Posterior vena cava (tissue), 2 donors: ENCODE results near the gene ZNF189. TPM values are rescaled to one million over a fixed set of nuclear protein-coding genes. Genes with fewer than 3 reads are reported as not detected.

Source experiments
- DNase-seq: peaks from one replicate; pipeline ENCODE4 v3.0.0-alpha.2; 2020; ENCODE audit warnings: low spot score
- intact Hi-C, 2 donors: fragments of 100-400 bp; cut with DNase I; formaldehyde crosslinking; loops; one replicate each; pipeline versions ENCODE4 v1.14.1 to v1.14.2; 2022 to 2023
- long read RNA-seq, 2 donors: library from polyadenylated mRNA; unstranded; transcript quantifications; one replicate each; pipeline ENCODE4 v2.0.0, GENCODE V29; 2020 to 2021
- total RNA-seq, 2 donors: library from RNA; stranded (reverse); fragmentation: NEBNext Ultra II Directional; extraction: Animal tissue kit (Norgen Biotek cat#: 25700); gene quantifications; one replicate each; pipeline ENCODE4 v1.2.1, GENCODE V29; 2021
- donor health status: DM: yes; HTN: yes; CAD: no.
- donor health status: DM: yes; HTN: yes; CAD: no.

ZNF189 gene
- 10 to 100 TPM; 17.8 to 18.7 TPM for total RNA-seq
- long read RNA-seq, donor 1, partial matches to known transcripts = 2 of 3 reads
- long read RNA-seq, donor 1, other reads (novel, unspliced or antisense) = 0 of 3 reads
- long read RNA-seq, donor 2 = 0 reads

- peak; percentile 99 for DNase-seq
- intact Hi-C loops = no loop called here
These were observed at the start of gene ZNF189, which contains the start of gene MRPL50 for GRCh38 chr9:101398068-101398929. Gene ZNF189, plus strand, starts transcription at chr9:101398851. Its CDS starts 306 bp downstream, at chr9:101399157. Gene MRPL50, minus strand, starts transcription at chr9:101398618. Its CDS starts 26 bp downstream, at chr9:101398592.

GRCh38 chr9:101350285-101350684 lies 48.4 kb upstream of the ZNF189 start:
- intact Hi-C loops = no loop called here

GRCh38 chr9:101352892-101353463 lies 45.7 kb upstream of the ZNF189 start:
- no peak for DNase-seq
- intact Hi-C loops = no loop called here

More at GRCh38 chr9:101350285-101350684, 48.4 kb upstream of the ZNF189 start:
- no peak for DNase-seq

- intact Hi-C loops = no loop called here
- DNase-seq = no peak
These were observed 45.0 kb upstream of the ZNF189 start for GRCh38 chr9:101353683-101354082.

- intact Hi-C loops = no loop called here
- no peak for DNase-seq
These were observed 44.4 kb upstream of the ZNF189 start for GRCh38 chr9:101354143-101354764.

GRCh38 chr9:101354765-101355708 lies 43.6 kb upstream of the ZNF189 start:
- intact Hi-C loops = no loop called here
- DNase-seq = no peak

GRCh38 chr9:101356619-101357018 lies 42.0 kb upstream of the ZNF189 start:
- no peak for DNase-seq
- intact Hi-C loops = no loop called here

- intact Hi-C loops = no loop called here
- no peak for DNase-seq
These were observed 39.0 kb upstream of the ZNF189 start for GRCh38 chr9:101359679-101360078.

- no peak for DNase-seq
- intact Hi-C loops = no loop called here
These were observed 38.0 kb upstream of the ZNF189 start for GRCh38 chr9:101360647-101361046.

- intact Hi-C loops = no loop called here
- DNase-seq = no peak
These were observed 36.2 kb upstream of the ZNF189 start for GRCh38 chr9:101362450-101362849.

GRCh38 chr9:101365181-101365580 lies 33.5 kb upstream of the ZNF189 start:
- intact Hi-C loops = no loop called here
- no peak for DNase-seq

GRCh38 chr9:101366038-101366756 lies 32.5 kb upstream of the ZNF189 start:
- intact Hi-C loops = no loop called here

GRCh38 chr9:101367323-101367722 lies 31.3 kb upstream of the ZNF189 start:
- no peak for DNase-seq
- intact Hi-C loops = no loop called here

More at GRCh38 chr9:101366038-101366756, 32.5 kb upstream of the ZNF189 start:
- no peak for DNase-seq

GRCh38 chr9:101369286-101369685 lies 29.4 kb upstream of the ZNF189 start:
- no peak for DNase-seq
- intact Hi-C loops = no loop called here

GRCh38 chr9:101369884-101370531 lies 28.6 kb upstream of the ZNF189 start:
- intact Hi-C loops = no loop called here
- no peak for DNase-seq

- intact Hi-C loops = no loop called here
- DNase-seq = no peak
These were observed 26.8 kb upstream of the ZNF189 start for GRCh38 chr9:101371813-101372212.

- intact Hi-C loops = no loop called here
- no peak for DNase-seq
These were observed 26.1 kb upstream of the ZNF189 start for GRCh38 chr9:101372327-101373118.
